ENCODE data around the gene SHPK. TPM values are rescaled to one million over a fixed set of nuclear protein-coding genes. Genes with fewer than 3 reads are reported as not detected.
A peak's percentile ranks its signal among the peaks of the same experiment; 100 is the strongest.

SHPK gene, protein sequence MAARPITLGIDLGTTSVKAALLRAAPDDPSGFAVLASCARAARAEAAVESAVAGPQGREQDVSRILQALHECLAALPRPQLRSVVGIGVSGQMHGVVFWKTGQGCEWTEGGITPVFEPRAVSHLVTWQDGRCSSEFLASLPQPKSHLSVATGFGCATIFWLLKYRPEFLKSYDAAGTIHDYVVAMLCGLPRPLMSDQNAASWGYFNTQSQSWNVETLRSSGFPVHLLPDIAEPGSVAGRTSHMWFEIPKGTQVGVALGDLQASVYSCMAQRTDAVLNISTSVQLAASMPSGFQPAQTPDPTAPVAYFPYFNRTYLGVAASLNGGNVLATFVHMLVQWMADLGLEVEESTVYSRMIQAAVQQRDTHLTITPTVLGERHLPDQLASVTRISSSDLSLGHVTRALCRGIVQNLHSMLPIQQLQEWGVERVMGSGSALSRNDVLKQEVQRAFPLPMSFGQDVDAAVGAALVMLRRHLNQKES
- total RNA-seq: 10 to 100 TPM; 13.6 to 25.5 TPM

DNA sequence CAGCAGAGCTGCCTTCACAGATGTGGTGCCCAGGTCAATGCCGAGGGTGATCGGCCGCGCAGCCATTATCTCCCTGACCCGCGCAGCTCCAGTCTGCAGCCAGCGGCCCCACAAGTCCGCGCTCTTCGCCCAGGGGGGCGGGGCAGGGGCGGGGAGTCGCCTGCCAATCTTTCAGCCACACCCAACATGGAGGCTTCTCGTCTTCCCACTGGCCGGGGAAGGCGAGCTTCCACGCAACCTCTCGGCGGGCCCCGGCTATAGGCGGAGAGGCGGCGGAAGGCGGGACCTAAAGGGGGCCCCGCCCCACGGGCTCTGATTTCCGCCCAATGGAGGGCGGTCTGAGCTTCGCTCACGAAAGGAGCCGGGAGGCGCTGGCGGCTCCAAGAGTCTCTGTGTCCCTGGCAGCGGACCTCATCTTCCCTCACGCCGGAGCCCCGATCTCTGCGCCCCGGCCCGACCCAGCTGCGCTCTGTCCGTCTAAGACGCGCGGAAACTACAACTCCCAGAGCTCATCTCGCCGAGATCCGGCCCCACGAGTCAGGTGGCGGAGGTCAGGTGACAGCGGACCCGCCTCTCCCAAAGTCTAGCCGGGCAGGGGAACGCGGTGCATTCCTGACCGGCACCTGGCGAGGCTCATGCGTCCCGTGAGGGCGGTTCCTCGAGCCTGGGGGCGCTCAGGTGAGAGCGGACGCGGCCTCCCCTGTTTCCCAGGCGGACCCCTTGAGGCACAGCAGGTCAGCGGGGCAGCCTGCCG is at the start of gene SHPK, which contains the start of gene CTNS:
Gene SHPK, minus strand, starts transcription at position 97 of the 754 bp plus-strand sequence. Its CDS starts 31 bp downstream, at position 66.
Gene CTNS, plus strand, starts transcription at position 607 of the 754 bp plus-strand sequence. CDS start 3,447 bp downstream, outside the sequence.
- under 1% methylated on average over 54 of the region's 68 CpGs for WGBS
- H3K27me3 ChIP-seq (replicated peaks; ENCODE audit: insufficient read depth): no peaks in the 10 kb centered on the region
- TF ChIP-seq, protein P1, sequence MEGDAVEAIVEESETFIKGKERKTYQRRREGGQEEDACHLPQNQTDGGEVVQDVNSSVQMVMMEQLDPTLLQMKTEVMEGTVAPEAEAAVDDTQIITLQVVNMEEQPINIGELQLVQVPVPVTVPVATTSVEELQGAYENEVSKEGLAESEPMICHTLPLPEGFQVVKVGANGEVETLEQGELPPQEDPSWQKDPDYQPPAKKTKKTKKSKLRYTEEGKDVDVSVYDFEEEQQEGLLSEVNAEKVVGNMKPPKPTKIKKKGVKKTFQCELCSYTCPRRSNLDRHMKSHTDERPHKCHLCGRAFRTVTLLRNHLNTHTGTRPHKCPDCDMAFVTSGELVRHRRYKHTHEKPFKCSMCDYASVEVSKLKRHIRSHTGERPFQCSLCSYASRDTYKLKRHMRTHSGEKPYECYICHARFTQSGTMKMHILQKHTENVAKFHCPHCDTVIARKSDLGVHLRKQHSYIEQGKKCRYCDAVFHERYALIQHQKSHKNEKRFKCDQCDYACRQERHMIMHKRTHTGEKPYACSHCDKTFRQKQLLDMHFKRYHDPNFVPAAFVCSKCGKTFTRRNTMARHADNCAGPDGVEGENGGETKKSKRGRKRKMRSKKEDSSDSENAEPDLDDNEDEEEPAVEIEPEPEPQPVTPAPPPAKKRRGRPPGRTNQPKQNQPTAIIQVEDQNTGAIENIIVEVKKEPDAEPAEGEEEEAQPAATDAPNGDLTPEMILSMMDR (IDR thresholded peaks at IDR 0.05): no peak
- peak; percentile 91 for TF ChIP-seq POLR2A (IDR thresholded peaks at IDR 0.05)
- peak; percentile 84 for TF ChIP-seq POLR2AphosphoS5 (IDR thresholded peaks at IDR 0.05)
- H3K9me3 ChIP-seq: no peaks in the 10 kb centered on the region
- H3K36me3 ChIP-seq: no peaks in the 10 kb centered on the region
- H3K27ac ChIP-seq: peak within 1 kb of the TSS; percentile 96 to 99
- H3K4me1 ChIP-seq (replicated peaks): no peaks in the 10 kb centered on the region
- DNase-seq (ENCODE audit: low spot score): peak; percentile 97
- H3K4me3 ChIP-seq: peak within 1 kb of the TSS; percentile 97 to 98
- intact Hi-C loops (cut with DNase I): loop anchor here (1.0 kb wide), 1 partner anchor 32 kb away; the partner anchor contains the start of genes EMC6 and TAX1BP3

DNA sequence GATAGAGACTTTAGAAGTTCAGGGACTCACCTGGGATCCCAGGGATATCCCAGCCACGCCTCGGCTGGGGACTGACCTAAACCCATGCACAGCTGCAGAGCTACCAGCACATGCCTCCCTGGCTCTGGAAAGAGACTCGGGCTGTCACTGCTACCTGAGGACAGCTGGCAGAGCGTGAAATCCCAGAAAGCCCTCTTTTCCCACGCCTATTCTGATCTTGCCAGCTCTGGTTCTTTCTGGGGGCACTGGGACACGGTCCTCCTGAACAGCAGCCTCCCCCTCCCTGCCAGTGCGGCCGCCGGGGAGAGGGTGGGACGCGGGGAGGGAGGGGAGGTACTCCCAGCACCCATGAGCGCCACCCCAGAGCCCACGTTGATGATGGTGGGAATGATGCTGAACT is 49.1 kb upstream of the SHPK start:
- Histone ChIP-seq H3K4me3 (no peak overlapping the region), H3K27me3 (replicated peaks; ENCODE audit: insufficient read depth) (peaks cover 17% of the 10 kb centered on the region), H3K4me1 (replicated peaks) (no peaks in the 10 kb centered on the region), H3K36me3 (no peaks in the 10 kb centered on the region), H3K27ac (no peak overlapping the region), H3K9me3 (no peaks in the 10 kb centered on the region)
- DNase-seq (ENCODE audit: low spot score): no peak
- 16% methylated on average over 13 of the region's 13 CpGs for WGBS
- intact Hi-C loops (cut with DNase I): no loop called here
- TF ChIP-seq, protein P1 (IDR thresholded peaks at IDR 0.05): no peak
- TF ChIP-seq POLR2AphosphoS5 (IDR thresholded peaks at IDR 0.05) (no peak), POLR2A (IDR thresholded peaks at IDR 0.05) (no peak)

DNA sequence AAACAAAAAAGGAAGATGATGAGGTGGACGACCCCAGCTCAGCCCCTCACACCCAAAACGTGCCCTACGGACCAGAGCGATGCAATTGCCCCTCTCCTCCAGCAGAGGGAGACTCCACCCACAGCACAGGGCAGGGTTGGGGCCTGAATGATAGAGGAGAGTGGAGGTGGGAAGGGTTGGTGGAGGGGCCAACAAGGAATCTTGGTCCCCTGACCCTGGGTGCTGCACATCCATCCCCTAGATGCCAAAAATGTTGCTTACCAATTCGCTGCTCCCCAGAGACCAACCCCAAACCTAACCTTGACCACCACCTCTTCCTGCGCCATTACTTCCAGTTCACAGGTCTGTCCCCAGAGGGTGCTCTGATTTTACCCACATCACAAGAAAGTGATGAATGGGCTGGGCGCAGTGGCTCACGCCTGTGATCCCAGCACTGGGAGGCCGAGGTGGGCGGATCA is 47.0 kb upstream of the SHPK start:
- no peak overlapping the region for H3K27ac ChIP-seq
- H3K27me3 ChIP-seq (replicated peaks; ENCODE audit: insufficient read depth): peaks cover 15% of the 10 kb centered on the region
- 37% methylated on average over 10 of the region's 10 CpGs for WGBS
- TF ChIP-seq POLR2AphosphoS5 (IDR thresholded peaks at IDR 0.05): no peak
- TF ChIP-seq, protein P1 (IDR thresholded peaks at IDR 0.05): peak; percentile 48 to 69 (median 50)
- no peaks in the 10 kb centered on the region for H3K4me1 ChIP-seq (replicated peaks)
- intact Hi-C loops (cut with DNase I): no loop called here
- no peaks in the 10 kb centered on the region for H3K36me3 ChIP-seq
- no peak for DNase-seq (ENCODE audit: low spot score)
- H3K9me3 ChIP-seq: no peaks in the 10 kb centered on the region
- no peak overlapping the region for H3K4me3 ChIP-seq

- H3K36me3 ChIP-seq: no peaks in the 10 kb centered on the region
- no peaks in the 10 kb centered on the region for H3K9me3 ChIP-seq
- no peaks in the 10 kb centered on the region for H3K4me1 ChIP-seq (replicated peaks)
- WGBS: 88% methylated on average over 12 of the region's 12 CpGs
- no peak overlapping the region for H3K4me3 ChIP-seq
- no peak overlapping the region for H3K27ac ChIP-seq
- TF ChIP-seq, protein P1 (IDR thresholded peaks at IDR 0.05): no peak
- TF ChIP-seq POLR2AphosphoS5 (IDR thresholded peaks at IDR 0.05) (no peak), POLR2A (IDR thresholded peaks at IDR 0.05) (no peak)
- no peak for DNase-seq (ENCODE audit: low spot score)
- intact Hi-C loops (cut with DNase I): no loop called here
- H3K27me3 ChIP-seq (replicated peaks; ENCODE audit: insufficient read depth): peaks cover 15% of the 10 kb centered on the region
Observed at GRCh38 chr17:3682033-3682432, 46.0 kb upstream of the SHPK start.

Measured in prostate gland (tissue), 2 donors.